GM12878 (cell line): ENCODE data around the gene RPP40. TPM values are rescaled to one million over a fixed set of nuclear protein-coding genes. Genes with fewer than 3 reads are reported as not detected.

Source experiments
- ATAC-seq: fragments of 200-7000 bp; cut with Tn5 transposase; 3 replicates; pipeline ENCODE4 v1.9.1; 2020; ENCODE audit warnings: mild to moderate bottlenecking, moderate library complexity
- BruUV-seq: library from RNA; stranded (reverse); fragments of 400-500 nt; replicated peaks from 2 replicates; lab custom pipeline; 2021; lab: Mats Ljungman, UMichigan
- CTCF ChIA-PET: fragments of 300-600 bp; sonication (Branson Sonifier 250); formaldehyde crosslinking; extraction: SDS; loops from one replicate; lab custom pipeline; 2021; ENCODE audit warnings: inconsistent platforms; lab: Yijun Ruan, JAX
- POLR2A ChIA-PET: fragments of 350-600 bp; formaldehyde crosslinking; extraction: SDS; loops from one replicate; lab custom pipeline; 2021; ENCODE audit warnings: inconsistent platforms; lab: Charles Lee
- RAD21 ChIA-PET: fragments of 300-600 bp; sonication (Branson Sonifier 250); formaldehyde crosslinking; loops from one replicate; lab custom pipeline; 2023; ENCODE audit warnings: antibody characterized with exemption; ENCODE audit not compliant: unreplicated experiment; lab: Charles Lee
- SMC1A ChIA-PET: fragments of 300-600 bp; sonication (Branson Sonifier 250); formaldehyde crosslinking; loops from one replicate; lab custom pipeline; 2023; ENCODE audit not compliant: unreplicated experiment, uncharacterized antibody; lab: Charles Lee
- DNase-seq: peaks from one replicate; pipeline ENCODE4 v3.0.0-alpha.2; 2011; ENCODE audit warnings: low read depth, low spot score
- FAIRE-seq: peaks from 3 replicates; lab custom pipeline; 2011; peaks lifted over from hg19 to GRCh38; lab: Jason Lieb, UNC
- H2AFZ ChIP-seq: 2 replicates; pipeline ENCODE4 v1.6.0; 2011; ENCODE audit warnings: low read depth, low read length, control low read depth; ENCODE audit not compliant: control insufficient read depth
- H3K27ac ChIP-seq: 2 replicates; pipeline ENCODE4 v1.5.1; 2011; ENCODE audit warnings: control low read depth; ENCODE audit not compliant: control insufficient read depth, insufficient read depth
- H3K27me3 ChIP-seq, 2 experiments: replicated peaks in 1 of 2; 2 replicates each; pipeline versions ENCODE4 v1.6.0 to v1.6.1; 2011; ENCODE audit warnings: low read length in 1 of 2; ENCODE audit not compliant: control insufficient read depth in 2 of 2, insufficient read depth in 2 of 2
- H3K36me3 ChIP-seq, 2 experiments: 2 replicates each; pipeline ENCODE4 v1.5.1; 2011; ENCODE audit warnings: low read length in 1 of 2; ENCODE audit not compliant: control insufficient read depth in 2 of 2, insufficient read depth in 2 of 2
- H3K4me1 ChIP-seq: 2 replicates; pipeline ENCODE4 v1.6.1; 2011; ENCODE audit warnings: mild to moderate bottlenecking, low read length, moderate library complexity, mixed read lengths; ENCODE audit not compliant: control insufficient read depth, insufficient read depth
- H3K4me2 ChIP-seq: 2 replicates; pipeline ENCODE4 v1.6.0; 2011; ENCODE audit warnings: control low read depth; ENCODE audit not compliant: control insufficient read depth, insufficient read depth
- H3K4me3 ChIP-seq: fragments of 200-600 bp; sonication (generic); 2 replicates; pipeline ENCODE4 v1.5.1; 2016
- H3K79me2 ChIP-seq: 2 replicates; pipeline ENCODE4 v1.6.0; 2011; ENCODE audit warnings: low read length; ENCODE audit not compliant: control insufficient read depth, insufficient read depth
- H3K9ac ChIP-seq: 2 replicates; pipeline ENCODE4 v1.8.0; 2011; ENCODE audit warnings: low read length, control low read depth, mixed read lengths; ENCODE audit not compliant: control insufficient read depth, insufficient read depth
- H3K9me3 ChIP-seq: replicated peaks from 3 replicates; pipeline ENCODE4 v1.5.1; 2011; ENCODE audit warnings: mild to moderate bottlenecking, low read length; ENCODE audit not compliant: control insufficient read depth, insufficient read depth
- H4K20me1 ChIP-seq: 2 replicates; pipeline ENCODE4 v1.6.0; 2011; ENCODE audit not compliant: control insufficient read depth, insufficient read depth
- BHLHE40 ChIP-seq, 2 experiments: fragments of 450-650 bp in 1 of 2; IDR thresholded peaks; 2 replicates each; pipeline ENCODE4 v1.6.1; 2011 to 2017; ENCODE audit warnings: low read depth in 2 of 2, borderline replicate concordance in 1 of 2, improper control_type of control experiment in 1 of 2, low read length in 1 of 2, mild to moderate bottlenecking in 1 of 2
- BRCA1 ChIP-seq: IDR thresholded peaks from 2 replicates; pipeline ENCODE4 v1.6.1; 2011; ENCODE audit warnings: low read depth, low read length, improper control_type of control experiment
- CHD4 ChIP-seq: fragments of 200-600 bp; sonication (generic); IDR thresholded peaks from 2 replicates; pipeline ENCODE4 v1.6.1; 2016; ENCODE audit warnings: mild to moderate bottlenecking
- CREB1 ChIP-seq: IDR thresholded peaks from 2 replicates; pipeline ENCODE4 v1.6.1; 2012; ENCODE audit warnings: low read depth, mild to moderate bottlenecking, inconsistent platforms
- CTCF ChIP-seq, 3 experiments: IDR thresholded peaks in 2 of 3; conservative IDR thresholded peaks in 1 of 3; 2 replicates each; pipeline ENCODE4 v1.5.1; 2011; ENCODE audit warnings: low read depth in 3 of 3, low read length in 3 of 3, mild to moderate bottlenecking in 3 of 3, control low read depth in 2 of 3, moderate library complexity in 2 of 3, inconsistent platforms in 1 of 3, mixed read lengths in 1 of 3; ENCODE audit not compliant: control insufficient read depth in 2 of 3, insufficient read depth in 1 of 3; ENCODE audit errors: extremely low read depth in 1 of 3
- EGR1 ChIP-seq, 2 experiments: IDR thresholded peaks; 1 replicate in 1 of 2; 2 replicates in 1 of 2; pipeline ENCODE4 v1.6.1; 2011 to 2012; ENCODE audit warnings: low read depth in 2 of 2, low read length in 2 of 2, borderline replicate concordance in 1 of 2, mild to moderate bottlenecking in 1 of 2, moderate library complexity in 1 of 2
- IRF4 ChIP-seq: IDR thresholded peaks from 2 replicates; pipeline ENCODE4 v1.6.1; 2011; ENCODE audit warnings: low read depth, low read length
- NRF1 ChIP-seq: conservative IDR thresholded peaks from 2 replicates; pipeline ENCODE4 v1.6.1; 2011; ENCODE audit warnings: mild to moderate bottlenecking, low read depth, low read length, improper control_type of control experiment
- PBX3 ChIP-seq: IDR thresholded peaks from 2 replicates; pipeline ENCODE4 v1.6.1; 2011; ENCODE audit warnings: mild to moderate bottlenecking, low read depth, low read length, moderate library complexity; ENCODE audit not compliant: insufficient replicate concordance
- REST ChIP-seq: IDR thresholded peaks from 2 replicates; pipeline ENCODE4 v1.6.1; 2012; ENCODE audit warnings: mild to moderate bottlenecking, low read depth, low read length
- SMAD5 ChIP-seq: IDR thresholded peaks from 2 replicates; pipeline ENCODE4 v1.6.1; 2016; ENCODE audit warnings: antibody characterized with exemption, low read depth
- SMC3 ChIP-seq: IDR thresholded peaks from 2 replicates; pipeline ENCODE4 v1.6.1; 2011; ENCODE audit warnings: low read length, improper control_type of control experiment, borderline replicate concordance
- ZZZ3 ChIP-seq: IDR thresholded peaks from 2 replicates; pipeline ENCODE4 v1.6.1; 2011; ENCODE audit warnings: low read depth; ENCODE audit not compliant: control insufficient read depth, insufficient read length
- WGBS: methylation state at CpG from one replicate; pipeline ENCODE4 v1.1.6; 2016; ENCODE audit warnings: low lambda C conversion rate; ENCODE audit not compliant: insufficient replicate concordance, insufficient coverage; ENCODE audit errors: missing lambda C conversion rate; 5-methylcytosine and 5-hydroxymethylcytosine counted together
- in situ Hi-C: fragments of 300-500 bp; cut with MboI; formaldehyde crosslinking; loops from 9 replicates; pipeline ENCODE4 v1.14.3; 2018; ENCODE audit warnings: mixed read lengths
- intact Hi-C: fragments of 100-400 bp; cut with micrococcal nuclease; formaldehyde crosslinking; loops from one replicate; pipeline ENCODE4 v1.14.2; 2022; ENCODE audit not compliant: unreplicated experiment
- polyA plus RNA-seq, 11 experiments: library from polyadenylated mRNA; depleted of rRNA in 4 of 11; unstranded in 6 of 11; stranded (reverse) in 5 of 11; fragments of >200 nt; fragmentation: Nextera tagmentation in 4 of 11; fragmentation: Illumina TruSeq in 1 of 11; extraction: Ambion mirVana in 4 of 11; extraction: Trizol in 1 of 11; gene quantifications; 1 replicate in 1 of 11; 2 replicates in 10 of 11; pipeline versions ENCODE4 v1.2.1 to v1.2.3, GENCODE V29; 2011 to 2016; ENCODE audit warnings: inconsistent platforms in 2 of 11, missing spikeins in 2 of 11, low read depth in 1 of 11
- total RNA-seq, 4 experiments: library from RNA; depleted of rRNA in 3 of 4; stranded (reverse); fragments of >200 nt in 3 of 4; fragmentation: Illumina TruSeq in 1 of 4; extraction: Trizol in 1 of 4; gene quantifications; 2 replicates each; pipeline versions ENCODE4 v1.2.1 to v1.2.3, GENCODE V29; 2013 to 2021

Gene RPP40
- total and polyA plus RNA-seq, 10 of the 15 experiments (the other 5 are each of a cell fraction or from before 2014, with no cell fraction given): 5.6 to 46.3 (median 21.7) TPM

GRCh38 chr6:5028921-5029320 is 25.1 kb upstream of the RPP40 start:
- WGBS: 88% methylated on average over 5 of the region's 5 CpGs
- DNase-seq (no peak), FAIRE-seq (no peak), ATAC-seq (no peak)
- POLR2A ChIA-PET: no interaction called here
- Histone ChIP-seq H2AFZ (no peak overlapping the region), H4K20me1 (no peaks in the 10 kb centered on the region), H3K79me2 (no peaks in the 10 kb centered on the region), H3K9ac (no peak overlapping the region), H3K4me3 (no peak overlapping the region), H3K36me3 (no peaks in the 10 kb centered on the region), H3K9me3 (no peaks in the 10 kb centered on the region; the same call in 2 of the 3 replicates), H3K4me1 (peaks cover 3% of the 10 kb centered on the region; the same call in 1 of the 2 replicates), H3K27ac (no peak overlapping the region), H3K4me2 (no peak overlapping the region), H3K27me3 (no peaks in the 10 kb centered on the region)
- no TSS peak for BruUV-seq
- in situ Hi-C loops: no loop called here
- CTCF ChIA-PET: no interaction called here
- TF ChIP-seq BHLHE40 (IDR thresholded peaks at IDR 0.05; ENCODE audit: borderline replicate concordance in 1 of 2, low read depth in 2 of 2, low read length in 1 of 2): no peak
- no peak for TF ChIP-seq ZZZ3
- no peak for TF ChIP-seq PBX3
- no peak for TF ChIP-seq SMC3
- no peak for TF ChIP-seq CTCF (IDR thresholded peaks at IDR 0.05 in 2 of 3, conservative IDR thresholded peaks at IDR 0.05 in 1 of 3; ENCODE audit: control insufficient read depth in 2 of 3, extremely low read depth in 1 of 3, insufficient read depth in 1 of 3, low read depth in 3 of 3, low read length in 3 of 3)
- TF ChIP-seq BRCA1: no peak
- no peak for TF ChIP-seq SMAD5
- TF ChIP-seq IRF4: no peak
- TF ChIP-seq EGR1 (IDR thresholded peaks at IDR 0.05; ENCODE audit: borderline replicate concordance in 1 of 2, low read depth in 2 of 2, low read length in 2 of 2): no peak
- TF ChIP-seq CHD4: no peak
- no peak for TF ChIP-seq CREB1
- TF ChIP-seq NRF1: no peak
- TF ChIP-seq REST: no peak
- intact Hi-C loops: no loop called here
- SMC1A ChIA-PET: no interaction called here
- RAD21 ChIA-PET: no interaction called here
